Caco-2 (cell line): ENCODE data around the gene UBA7. TPM values are rescaled to one million over a fixed set of nuclear protein-coding genes. Genes with fewer than 3 reads are reported as not detected.
A peak's percentile ranks its signal among the peaks of the same experiment; 100 is the strongest.

Source experiments
- BruUV-seq: library from RNA; stranded (reverse); fragments of 400-500 nt; replicated peaks from 2 replicates; lab custom pipeline; 2021; lab: Mats Ljungman, UMichigan
- CTCF ChIA-PET: fragments of 300-600 bp; sonication (Branson Sonifier 250); formaldehyde crosslinking; loops from one replicate; lab custom pipeline; 2022; ENCODE audit warnings: antibody characterized with exemption; lab: Charles Lee
- POLR2A ChIA-PET: fragments of 300-600 bp; sonication (Branson Sonifier 250); formaldehyde crosslinking; loops from one replicate; lab custom pipeline; 2022; ENCODE audit warnings: antibody characterized with exemption; lab: Charles Lee
- DNase-seq, 2 experiments: peaks; one replicate each; pipeline versions ENCODE4 v3.0.0 to v3.0.0-alpha.2; 2020 to 2022
- H3K27me3 ChIP-seq: replicated peaks from 2 replicates; pipeline ENCODE4 v1.6.0; 2011; ENCODE audit warnings: low read length; ENCODE audit not compliant: control insufficient read depth, insufficient read depth
- H3K36me3 ChIP-seq: 2 replicates; pipeline ENCODE4 v1.5.1; 2011; ENCODE audit warnings: low read length; ENCODE audit not compliant: control insufficient read depth, insufficient read depth
- H3K4me1 ChIP-seq: fragments of 250-450 bp; sonication (Bioruptor Pico); 2 replicates; pipeline ENCODE4 v1.5.1; 2020; ENCODE audit warnings: mild to moderate bottlenecking
- H3K4me3 ChIP-seq: 2 replicates; pipeline ENCODE4 v1.5.1; 2011; ENCODE audit warnings: low read depth, mild to moderate bottlenecking, control low read depth, low read length
- H3K9me3 ChIP-seq: fragments of 250-450 bp; sonication (Bioruptor Pico); 2 replicates; pipeline ENCODE4 v1.5.1; 2020; ENCODE audit warnings: mild to moderate bottlenecking, moderate library complexity
- H3K27ac Mint-ChIP-seq: one replicate; pipeline ENCODE4 v1.8.0; 2022; ENCODE audit warnings: mixed read lengths; ENCODE audit not compliant: unreplicated experiment
- H3K27me3 Mint-ChIP-seq: one replicate; pipeline ENCODE4 v1.8.0; 2022; ENCODE audit warnings: mixed read lengths; ENCODE audit not compliant: insufficient read depth, unreplicated experiment
- H3K36me3 Mint-ChIP-seq: one replicate; pipeline ENCODE4 v1.8.0; 2022; ENCODE audit warnings: mild to moderate bottlenecking, mixed read lengths; ENCODE audit not compliant: insufficient read depth, unreplicated experiment
- H3K4me1 Mint-ChIP-seq: one replicate; pipeline ENCODE4 v1.8.0; 2022; ENCODE audit warnings: low read depth, mixed read lengths; ENCODE audit not compliant: unreplicated experiment
- H3K4me3 Mint-ChIP-seq: one replicate; pipeline ENCODE4 v1.8.0; 2022; ENCODE audit warnings: mild to moderate bottlenecking, moderate library complexity, mixed read lengths; ENCODE audit not compliant: unreplicated experiment
- H3K9me3 Mint-ChIP-seq: one replicate; pipeline ENCODE4 v1.8.0; 2022; ENCODE audit warnings: mixed read lengths; ENCODE audit not compliant: unreplicated experiment
- CTCF ChIP-seq, 2 experiments: fragments of 200-600 bp in 1 of 2; IDR thresholded peaks; 1 replicate in 1 of 2; 2 replicates in 1 of 2; pipeline versions ENCODE4 v1.5.1 to v1.8.0; 2011 to 2022; ENCODE audit warnings: antibody characterized with exemption in 1 of 2, control low read depth in 1 of 2, inconsistent platforms in 1 of 2, low read depth in 1 of 2, low read length in 1 of 2, mild to moderate bottlenecking in 1 of 2, moderate library complexity in 1 of 2; ENCODE audit not compliant: insufficient read depth in 1 of 2, severe bottlenecking in 1 of 2, unreplicated experiment in 1 of 2
- intact Hi-C: fragments of 100-400 bp; cut with micrococcal nuclease; formaldehyde crosslinking; loops from one replicate; pipeline ENCODE4 v1.10.0; 2022; ENCODE audit not compliant: unreplicated experiment
- total RNA-seq: library from RNA; stranded (reverse); gene quantifications from 2 replicates; pipeline ENCODE4 v1.2.3, GENCODE V29; 2022

The UBA7 gene
- total RNA-seq, 1 experiment from 2014 or later = 0.93 TPM

- BruUV-seq = no TSS peak
- Histone ChIP-seq H3K27me3 (no peaks in the 10 kb centered on the region), H3K36me3 (no peaks in the 10 kb centered on the region), H3K4me3 (no peak overlapping the region), H3K4me1 (no peaks in the 10 kb centered on the region), H3K9me3 (no peaks in the 10 kb centered on the region)
- peak overlapping the region; percentile 91 for H3K4me3 Mint-ChIP-seq
- intact Hi-C loops = no loop called here
- DNase-seq = no peak
- POLR2A ChIA-PET = interaction anchor here (1.0 kb wide), 1 partner anchor 18 kb away, joined by 3 read pairs; the partner anchor contains the start of gene IP6K1
- no peaks in the 10 kb centered on the region for H3K9me3 Mint-ChIP-seq
- CTCF ChIA-PET = interaction anchor here (1.6 to 2.4 kb wide), 2 partner anchors 35 to 103 kb away, joined by 5 to 24 read pairs; no protein-coding TSS in a partner anchor
- H3K4me1 Mint-ChIP-seq = peaks cover 16% of the 10 kb centered on the region
- H3K27ac Mint-ChIP-seq = no peak overlapping the region
- H3K36me3 Mint-ChIP-seq = peaks cover 5% of the 10 kb centered on the region
- no peak for TF ChIP-seq CTCF (IDR thresholded peaks at IDR 0.05; ENCODE audit: insufficient read depth in 1 of 2, low read depth in 1 of 2, low read length in 1 of 2, severe bottlenecking in 1 of 2, unreplicated experiment in 1 of 2)
- H3K27me3 Mint-ChIP-seq = peaks cover 2% of the 10 kb centered on the region
Measured at GRCh38 chr3:49804141-49805041, 9.4 kb downstream of the UBA7 start.

- H3K9me3 ChIP-seq = no peaks in the 10 kb centered on the region
- H3K36me3 Mint-ChIP-seq = peaks cover 5% of the 10 kb centered on the region
- no peak overlapping the region for H3K27ac Mint-ChIP-seq
- POLR2A ChIA-PET = interaction anchor here (0.6 kb wide), 1 partner anchor 137 kb away, joined by 7 read pairs; no protein-coding TSS in a partner anchor
- BruUV-seq = no TSS peak
- H3K9me3 Mint-ChIP-seq = no peaks in the 10 kb centered on the region
- H3K36me3 ChIP-seq = no peaks in the 10 kb centered on the region
- TF ChIP-seq CTCF (IDR thresholded peaks at IDR 0.05; ENCODE audit: insufficient read depth in 1 of 2, low read depth in 1 of 2, low read length in 1 of 2, severe bottlenecking in 1 of 2, unreplicated experiment in 1 of 2) = no peak
- CTCF ChIA-PET = interaction anchor here (0.6 to 2.6 kb wide), 18 partner anchors 10 to 796 kb away, joined by 3 to 24 read pairs (median 5); partner anchors contain the start of genes AMIGO3, IP6K1, MON1A and MST1R
- peak overlapping the region; percentile 74 for H3K4me3 ChIP-seq
- H3K4me1 Mint-ChIP-seq = peaks cover 16% of the 10 kb centered on the region
- no peaks in the 10 kb centered on the region for H3K4me1 ChIP-seq
- intact Hi-C loops = loop anchor here (2.0 kb wide), 1 partner anchor 17 kb away; the partner anchor contains the start of gene IP6K1
- no peak for DNase-seq
- H3K27me3 Mint-ChIP-seq = peaks cover 2% of the 10 kb centered on the region
- H3K4me3 Mint-ChIP-seq = peak overlapping the region; percentile 91
- H3K27me3 ChIP-seq = no peaks in the 10 kb centered on the region
Measured at GRCh38 chr3:49803465-49804140, 10.2 kb downstream of the UBA7 start.
